Stimulated activated CD8-positive, alpha-beta memory T cell treated with anti-CD3 and anti-CD28 coated beads, Interleukin-12 subunit alpha, Interleukin-12 subunit beta, amount 100 ng/mL, for 24 hours (primary cell): ENCODE measurements around the gene MYBPHL.

Experiments
- DNase-seq: peaks from one replicate; pipeline ENCODE4 v3.0.0-alpha.2; 2020; ENCODE audit errors: extremely low read depth

The MYBPHL gene, protein sequence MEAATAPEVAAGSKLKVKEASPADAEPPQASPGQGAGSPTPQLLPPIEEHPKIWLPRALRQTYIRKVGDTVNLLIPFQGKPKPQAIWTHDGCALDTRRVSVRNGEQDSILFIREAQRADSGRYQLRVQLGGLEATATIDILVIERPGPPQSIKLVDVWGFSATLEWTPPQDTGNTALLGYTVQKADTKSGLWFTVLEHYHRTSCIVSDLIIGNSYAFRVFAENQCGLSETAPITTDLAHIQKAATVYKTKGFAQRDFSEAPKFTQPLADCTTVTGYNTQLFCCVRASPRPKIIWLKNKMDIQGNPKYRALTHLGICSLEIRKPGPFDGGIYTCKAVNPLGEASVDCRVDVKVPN

DNA sequence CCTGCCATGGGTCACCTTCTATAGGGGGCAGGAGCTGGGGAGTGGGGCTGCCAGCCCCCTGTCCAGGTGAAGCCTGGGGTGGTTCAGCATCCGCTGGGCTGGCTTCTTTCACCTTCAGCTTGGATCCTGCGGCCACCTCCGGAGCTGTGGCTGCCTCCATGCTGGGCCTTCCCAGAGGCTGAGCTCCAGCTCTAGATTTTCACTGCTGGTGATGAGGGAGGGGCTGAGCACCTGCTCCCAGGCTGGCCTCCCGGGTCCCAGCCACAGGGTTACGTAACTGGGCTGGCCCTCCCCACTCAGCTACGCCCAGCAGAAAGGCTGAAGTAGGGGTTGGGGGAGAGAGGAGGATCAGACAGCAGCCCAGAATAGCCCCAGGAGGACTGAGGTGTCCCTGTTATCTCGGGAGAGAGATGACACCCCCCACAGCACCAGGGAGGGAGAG, at the start of gene MYBPHL:
Gene MYBPHL (minus strand): TSS at position 180 of the 442 bp plus-strand sequence. CDS start 20 bp downstream, at position 160.
- no peak for DNase-seq

DNA sequence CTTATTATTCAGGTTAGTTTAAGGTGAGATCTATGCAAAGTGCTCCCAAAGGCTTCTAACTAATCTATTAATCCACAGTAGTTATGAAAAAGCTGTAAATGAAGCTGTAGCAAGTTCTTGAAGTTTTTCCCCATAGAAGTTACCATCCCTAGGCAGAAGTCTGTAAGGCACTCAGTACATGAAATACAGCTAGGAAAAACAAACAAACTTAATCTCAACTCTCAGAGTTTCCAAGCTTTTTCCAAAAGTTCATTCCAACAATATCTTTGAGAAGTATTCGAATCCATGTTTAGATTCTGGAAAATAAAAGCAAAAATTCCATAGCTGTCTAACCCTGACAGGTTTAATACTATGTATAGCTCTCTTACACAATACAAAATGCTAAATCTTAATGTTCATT, 49.7 kb upstream of the MYBPHL start:
- DNase-seq, result no peak

DNA sequence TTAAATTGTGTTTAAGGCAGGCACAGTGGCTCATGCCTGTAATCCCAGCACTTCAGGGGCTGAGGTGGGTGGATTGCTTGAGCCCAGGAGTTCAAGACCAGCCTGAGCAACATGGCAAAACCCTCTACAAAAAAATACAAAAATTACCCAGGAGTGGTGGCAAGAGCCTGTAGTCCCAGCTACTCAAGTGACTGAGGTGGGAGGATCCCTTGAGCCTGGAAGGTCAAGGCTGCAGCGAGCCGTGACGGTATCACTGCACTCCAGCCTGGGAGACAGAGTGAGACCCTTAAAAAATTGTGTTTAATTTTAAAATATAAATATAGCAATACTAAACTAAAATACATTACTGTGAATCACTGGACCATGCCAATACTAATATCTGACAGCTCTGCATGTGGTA, 48.1 kb upstream of the MYBPHL start:
- no peak for DNase-seq

DNA sequence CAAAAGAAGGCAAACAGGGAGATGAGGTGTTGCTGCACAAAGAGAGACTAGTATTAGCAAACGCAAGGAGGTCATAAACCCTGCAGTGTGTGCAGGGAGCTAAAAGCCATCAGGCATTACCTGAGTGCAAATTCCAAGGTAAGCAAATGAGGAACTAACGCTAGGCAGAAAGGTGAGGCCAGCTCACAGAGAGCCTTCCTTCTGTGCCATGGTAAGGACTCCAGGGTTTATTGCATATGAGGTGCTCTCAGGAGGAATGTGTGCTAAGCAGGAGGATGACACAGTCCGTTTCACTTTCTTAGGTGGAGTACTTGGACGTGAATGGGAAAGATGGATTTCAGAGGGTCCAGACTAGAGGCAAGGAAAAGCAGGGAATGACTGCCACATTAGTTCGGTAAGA, 44.6 kb upstream of the MYBPHL start:
- DNase-seq, result no peak

DNA sequence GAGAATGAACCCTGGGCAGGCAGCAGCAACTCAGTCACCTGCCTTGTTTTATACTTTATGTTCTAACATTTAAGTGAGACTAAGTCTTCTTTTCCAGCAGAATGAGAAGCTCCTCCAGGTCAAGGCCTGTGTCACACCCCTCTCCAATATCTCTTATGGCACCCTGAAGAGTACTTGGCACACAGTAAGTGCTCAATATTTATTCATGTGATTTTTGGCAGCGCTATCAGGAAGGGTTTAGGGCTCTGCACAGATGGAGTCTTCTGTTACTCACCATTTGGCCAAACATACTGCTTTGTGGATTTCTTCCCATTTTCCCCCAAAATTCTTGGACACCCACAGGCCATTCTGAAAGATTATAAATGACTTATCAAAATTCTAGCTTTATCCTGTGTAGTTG, 43.8 kb upstream of the MYBPHL start:
- DNase-seq, result no peak

DNA sequence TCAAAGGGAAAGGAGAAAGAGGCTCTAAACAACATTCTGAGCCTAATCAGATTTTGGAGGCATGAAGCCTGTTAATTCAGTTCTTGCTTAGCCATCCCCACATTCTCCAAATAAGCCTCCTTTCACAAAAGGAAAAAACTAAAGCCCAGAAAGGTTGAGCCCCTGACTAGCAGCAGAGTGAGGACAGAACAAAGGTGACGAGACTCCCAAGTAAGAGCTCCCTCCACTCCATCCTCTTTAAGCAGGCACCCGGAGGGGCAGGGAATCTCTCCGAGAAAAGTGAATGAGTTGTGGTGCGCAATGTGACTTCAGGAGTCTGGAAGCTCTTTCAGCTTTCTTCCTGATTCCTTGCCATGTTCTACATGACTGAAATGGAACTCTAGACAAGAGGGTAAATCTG, 43.4 kb upstream of the MYBPHL start:
- no peak for DNase-seq

DNA sequence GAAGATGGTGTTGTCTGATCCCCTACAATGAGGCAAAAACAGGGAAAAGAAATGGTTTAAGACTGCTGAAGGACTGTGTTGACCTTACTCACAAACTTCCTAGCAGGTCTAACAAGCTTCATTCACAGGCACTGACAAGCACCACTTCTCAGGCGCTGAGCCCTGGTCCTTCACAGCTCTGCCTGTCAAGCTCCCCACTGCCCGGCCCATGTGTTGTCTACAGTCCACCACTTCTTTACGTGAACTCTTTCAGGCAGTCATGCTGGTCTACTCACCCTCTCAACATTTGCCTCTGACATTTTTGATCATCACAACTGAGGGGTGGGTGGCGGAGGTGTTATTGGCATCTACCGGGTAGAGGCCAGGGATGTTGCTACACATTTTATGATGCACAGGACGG, 40.7 kb upstream of the MYBPHL start:
- DNase-seq, result no peak

DNA sequence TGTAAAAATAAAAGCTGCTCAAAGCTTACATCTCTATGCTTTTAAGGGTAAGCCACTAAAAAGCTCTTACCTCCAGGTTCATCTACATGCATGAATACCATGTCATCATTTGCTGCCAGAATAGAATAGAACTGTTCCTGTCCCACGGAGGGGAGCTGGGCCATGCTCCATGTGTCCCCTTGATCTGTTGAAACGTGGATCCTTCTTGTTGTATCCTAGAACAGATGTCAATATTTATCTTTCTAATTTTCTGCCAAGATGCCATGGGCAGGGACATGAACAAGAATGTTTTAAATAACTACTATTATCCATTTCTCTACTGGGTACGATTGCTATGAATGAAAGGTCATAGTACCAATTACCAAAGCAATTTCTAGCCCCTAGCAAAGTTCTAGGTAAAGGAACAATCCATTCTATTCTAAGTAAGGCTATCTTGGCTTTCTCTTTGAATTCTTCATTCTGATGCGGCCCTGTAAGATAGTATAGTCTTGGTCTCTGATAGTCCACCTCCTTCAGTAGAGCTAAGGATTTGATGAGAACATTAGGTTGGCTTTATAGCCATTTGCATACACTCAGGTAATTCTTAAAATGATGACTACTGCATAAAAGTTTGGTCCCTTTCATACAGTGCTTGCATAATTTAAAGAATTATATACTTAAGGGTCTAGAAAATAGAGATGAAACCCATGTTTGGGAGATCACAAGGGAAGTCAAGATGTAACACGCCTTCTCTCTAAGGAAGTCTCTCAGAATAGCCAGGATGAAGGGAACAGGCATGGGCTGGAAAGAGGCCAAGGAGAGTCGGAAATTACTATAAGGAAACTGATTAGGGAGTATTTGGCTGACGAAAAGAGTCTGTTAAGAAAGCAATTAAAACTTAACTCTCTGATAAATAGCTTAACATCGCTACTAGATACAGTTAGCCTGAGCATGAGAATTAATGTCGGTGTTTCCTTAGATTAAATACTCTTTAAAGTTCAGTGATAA, 35.4 kb upstream of the MYBPHL start:
- no peak for DNase-seq

DNA sequence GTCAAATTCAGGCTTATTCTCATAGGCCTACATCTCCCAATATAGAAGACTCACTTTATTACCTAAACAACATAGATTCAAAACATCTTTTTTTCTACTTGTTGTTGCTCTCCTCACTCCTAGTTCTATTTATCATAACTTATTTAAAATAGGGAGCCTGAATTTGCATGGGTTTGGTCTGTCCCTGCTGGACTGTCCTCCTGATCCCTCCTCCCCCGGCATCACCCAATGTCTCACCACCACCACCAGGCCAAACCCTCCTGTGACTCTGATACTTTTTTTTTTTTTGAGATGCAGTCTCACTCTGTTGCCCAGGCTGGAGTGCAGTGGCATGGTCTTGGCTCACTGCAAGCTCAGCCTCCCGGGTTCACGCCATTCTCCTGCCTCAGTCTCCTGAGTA, 31.8 kb upstream of the MYBPHL start:
- DNase-seq, result no peak

DNA sequence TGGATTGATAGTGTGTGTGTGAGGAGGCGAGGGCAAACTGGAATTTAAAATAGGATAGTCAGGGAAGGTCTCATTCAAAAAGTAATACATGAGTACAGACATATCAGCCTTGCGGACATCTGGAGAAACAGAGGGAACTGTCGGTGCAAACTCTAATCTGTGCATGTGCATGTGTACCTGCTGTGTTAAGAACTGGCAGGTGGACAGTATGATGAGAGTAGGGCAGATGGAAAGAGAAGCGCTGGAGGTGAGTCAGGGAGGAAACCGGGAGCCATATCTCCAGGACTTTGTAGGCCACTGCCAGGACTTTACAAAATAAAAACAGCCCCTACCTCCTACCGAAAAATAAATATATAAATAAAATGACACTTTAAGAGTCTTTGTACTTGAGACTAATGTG, 31.3 kb upstream of the MYBPHL start:
- no peak for DNase-seq

DNA sequence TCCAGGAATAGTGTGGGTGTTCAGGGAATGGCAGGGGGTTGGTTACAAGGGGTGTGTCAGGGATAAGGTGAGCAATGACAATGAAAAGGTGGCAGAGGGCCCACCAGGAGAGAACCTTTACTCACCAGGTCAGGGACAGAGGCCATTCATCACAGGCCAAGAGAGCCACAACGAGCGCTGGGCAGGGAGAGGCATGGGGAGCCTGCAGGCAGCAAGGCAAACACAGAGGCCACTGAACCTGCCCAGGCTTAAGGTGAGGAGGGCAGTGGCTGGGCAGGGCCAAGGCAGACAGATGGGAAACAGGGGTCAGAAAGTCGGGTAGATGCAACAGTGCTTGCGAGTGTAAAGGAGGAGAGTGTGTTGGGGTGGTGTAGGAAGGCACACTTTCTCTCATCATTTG, 28.3 kb upstream of the MYBPHL start:
- DNase-seq, result no peak

DNA sequence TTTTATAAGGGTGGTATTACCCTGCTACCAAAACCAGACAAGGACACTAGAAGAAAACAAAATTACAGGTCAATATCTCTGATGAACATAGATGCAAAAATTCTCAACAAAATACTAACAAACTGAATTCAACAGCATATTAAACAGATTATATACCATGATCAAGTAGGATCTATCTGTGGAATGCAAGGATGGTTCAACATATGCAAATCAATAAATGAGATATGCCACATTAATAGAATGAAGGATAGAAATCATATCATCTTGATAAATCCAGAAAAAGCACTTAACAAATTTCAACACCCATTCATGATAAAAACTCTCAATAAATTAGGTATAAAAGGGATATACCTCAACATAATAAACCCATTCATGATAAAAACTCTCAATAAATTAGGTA, 24.3 kb upstream of the MYBPHL start:
- DNase-seq, result no peak

DNA sequence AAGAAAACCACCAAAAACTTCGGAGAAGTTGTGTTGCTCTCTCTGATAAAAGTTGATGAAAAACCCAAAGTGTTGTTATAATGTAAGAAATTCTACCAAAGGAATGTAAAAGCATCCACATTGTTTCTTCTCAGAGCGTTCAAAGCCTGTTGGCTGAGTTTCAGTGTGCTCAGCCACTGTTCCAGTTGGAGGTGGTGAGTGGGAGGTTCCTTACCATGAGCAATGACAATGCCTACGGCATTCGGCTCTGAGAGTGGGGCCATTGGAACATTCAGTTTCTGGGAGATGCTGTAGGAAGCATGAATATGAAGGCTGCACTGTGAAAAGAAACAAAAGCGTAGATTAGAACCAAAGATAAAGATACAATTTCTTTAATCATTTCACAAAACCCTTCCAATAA, 20.5 kb upstream of the MYBPHL start:
- DNase-seq, result no peak

DNA sequence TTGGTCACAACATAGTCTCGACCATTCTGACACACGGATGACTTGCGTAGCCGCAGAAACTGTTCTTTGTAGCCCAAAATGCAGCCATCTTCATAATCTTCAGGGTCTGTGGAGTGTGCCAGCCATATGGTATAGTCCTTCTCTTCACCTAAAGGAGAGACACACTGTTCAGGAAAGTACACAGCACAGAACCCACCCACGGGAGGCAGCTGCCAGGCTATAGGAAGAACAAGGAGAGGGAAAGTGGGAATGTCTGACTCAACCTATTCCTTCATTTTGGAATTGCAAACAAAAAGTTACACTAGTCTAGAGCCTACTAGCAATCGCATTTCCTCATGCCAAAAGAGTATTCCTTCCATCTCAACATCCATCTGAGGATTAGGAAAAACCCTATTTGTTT, 16.2 kb upstream of the MYBPHL start:
- no peak for DNase-seq

DNA sequence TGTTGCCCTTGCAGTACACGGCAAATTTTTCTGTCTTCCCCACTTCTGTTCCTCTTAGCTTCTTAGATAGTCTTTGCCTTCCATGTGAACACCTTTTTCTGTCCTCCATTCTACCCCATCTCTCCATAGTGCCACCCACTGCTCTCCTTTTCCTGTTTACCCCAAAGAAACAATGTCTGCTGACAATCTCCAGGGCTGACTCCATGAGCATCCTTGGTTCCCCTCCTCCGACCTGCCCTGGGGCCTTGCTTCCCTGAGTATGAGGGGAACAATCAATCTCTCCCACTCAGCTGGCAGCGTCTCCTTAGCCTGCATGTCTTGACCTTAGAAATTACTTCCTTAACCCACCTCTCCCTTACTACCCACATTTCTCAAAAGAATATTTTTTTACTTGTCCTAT, 12.3 kb upstream of the MYBPHL start:
- no peak for DNase-seq

DNA sequence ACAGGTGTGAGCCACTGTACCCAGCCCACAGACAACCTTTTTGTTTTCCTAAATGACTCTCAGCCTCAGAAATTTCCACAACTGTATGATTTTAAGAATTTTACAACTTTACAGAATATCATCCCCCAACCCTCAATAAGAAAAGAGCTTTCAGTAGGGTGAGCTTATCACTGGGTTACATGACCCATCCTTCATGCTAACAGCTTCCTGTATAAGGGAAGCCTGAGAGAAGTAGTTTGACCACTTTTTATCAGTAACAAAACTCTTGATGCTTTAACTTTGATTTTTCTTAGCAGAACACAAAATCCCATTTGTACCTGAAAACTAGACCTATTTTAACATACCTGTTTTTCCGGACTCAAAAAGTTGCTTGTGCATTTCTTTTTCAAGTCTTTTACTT, 9.7 kb upstream of the MYBPHL start:
- no peak for DNase-seq

DNA sequence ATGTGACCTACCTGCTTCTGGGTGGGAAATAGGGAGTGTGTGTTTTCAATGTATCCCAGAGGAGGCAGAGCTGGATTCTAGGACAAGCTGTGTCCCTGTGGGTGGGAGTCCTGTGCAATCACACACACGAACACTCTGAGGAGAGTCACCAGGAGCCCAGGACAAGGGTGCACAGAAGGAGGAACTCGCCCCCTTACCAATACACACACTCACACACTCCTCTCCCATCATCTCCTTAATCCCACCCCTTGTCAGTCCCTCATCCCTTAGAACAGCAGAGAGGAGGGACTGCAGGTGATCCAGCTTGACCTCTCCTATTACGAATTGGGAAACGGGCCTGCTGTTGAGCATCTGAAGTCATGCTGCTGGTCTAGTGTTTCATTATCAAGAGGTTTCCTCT, 8.5 kb upstream of the MYBPHL start:
- DNase-seq, result no peak

DNA sequence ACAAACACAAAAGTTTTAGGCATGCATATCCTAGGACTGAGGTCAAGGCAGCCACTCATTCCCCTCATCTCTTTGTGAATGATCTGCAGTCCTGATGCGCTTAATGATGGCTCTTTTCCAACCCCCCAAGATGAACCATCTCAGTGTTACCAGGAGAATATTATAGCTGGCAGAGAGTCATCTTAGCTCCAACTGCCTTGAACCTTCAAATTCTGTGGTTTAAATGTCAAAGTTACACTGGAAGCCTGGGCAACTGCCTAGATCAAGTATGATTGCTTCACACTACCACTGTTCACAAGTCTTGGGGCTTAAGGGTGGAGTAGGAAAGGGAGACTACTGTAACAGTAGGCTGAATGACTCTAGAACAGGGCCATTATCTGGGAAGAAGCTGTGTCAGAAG, 8.0 kb upstream of the MYBPHL start:
- DNase-seq, result no peak

DNA sequence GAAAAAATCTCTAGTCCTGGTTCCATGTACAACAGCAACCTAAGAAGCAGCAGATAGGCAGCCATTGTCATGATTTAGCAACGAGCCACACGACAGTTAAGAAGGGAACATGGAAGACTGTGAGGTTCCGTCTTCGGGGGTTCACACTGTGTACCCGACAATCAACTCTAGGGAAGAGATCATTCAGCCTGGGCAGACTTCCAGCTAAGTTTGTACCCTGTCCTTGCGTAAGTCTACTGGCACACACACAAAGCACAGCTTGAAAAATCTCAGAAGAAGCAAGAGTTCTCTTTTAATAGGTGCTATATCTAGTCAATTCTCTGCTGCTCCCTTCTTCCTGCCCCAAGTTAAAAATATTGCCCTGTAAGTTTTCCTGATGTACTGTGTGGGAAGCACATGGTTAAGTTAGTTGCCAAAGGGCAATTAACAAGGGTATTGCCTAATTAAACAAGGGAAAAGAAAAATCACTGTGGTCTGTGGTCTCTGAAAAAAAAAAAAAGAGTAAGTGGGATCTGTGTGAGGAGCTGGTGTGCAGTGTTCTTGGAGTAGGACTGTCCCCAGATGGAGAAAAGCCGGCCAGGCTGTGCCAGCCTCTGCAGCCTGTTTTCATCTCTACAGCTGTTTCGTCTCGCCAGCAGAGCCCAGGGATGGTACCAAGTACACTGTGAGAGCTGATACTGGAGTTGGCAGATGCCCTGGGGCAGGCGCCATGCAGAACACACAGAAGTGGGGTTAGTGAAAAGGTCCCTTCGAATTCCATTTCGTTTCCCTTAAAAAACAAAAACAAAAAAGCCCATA, 6.4 kb upstream of the MYBPHL start:
- DNase-seq, result no peak

DNA sequence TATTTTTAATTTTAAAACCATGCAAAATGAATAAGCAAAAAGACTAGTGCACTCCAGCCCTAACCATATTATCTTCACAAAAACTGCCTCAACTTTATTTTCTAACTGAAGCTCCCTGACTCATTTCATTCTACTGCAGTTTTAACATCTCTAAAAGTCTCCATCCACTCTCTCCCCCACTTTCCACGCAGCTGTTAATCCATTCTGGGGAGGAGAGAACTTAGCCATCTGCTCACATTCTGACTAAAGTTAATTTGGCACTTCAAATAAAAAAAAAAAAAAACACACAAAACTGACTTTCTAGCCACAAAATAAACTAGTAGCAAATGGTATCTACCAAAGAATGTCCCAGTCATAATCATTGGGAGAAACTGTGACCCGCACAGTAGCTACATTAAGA, 5.4 kb upstream of the MYBPHL start:
- no peak for DNase-seq

DNA sequence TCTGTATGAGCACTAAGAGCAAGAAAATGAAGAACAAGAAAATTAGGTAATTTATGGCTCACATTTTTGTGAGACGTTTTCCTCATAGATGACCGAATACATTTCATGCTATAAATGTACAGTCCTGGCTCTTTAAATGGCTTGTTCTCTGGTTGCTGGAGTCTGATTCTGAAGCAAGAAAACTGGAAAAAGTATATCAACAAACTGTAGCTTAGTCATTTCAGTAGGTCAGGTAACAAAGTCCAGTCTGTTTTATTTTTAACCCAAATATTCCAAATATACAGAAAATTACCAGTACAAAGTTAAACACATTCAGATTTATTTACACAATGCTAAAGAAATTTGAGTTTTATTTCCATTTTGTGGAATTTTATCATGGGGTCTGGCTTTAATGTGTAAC, 2.5 kb upstream of the MYBPHL start:
- DNase-seq, result no peak
